Measurements from ENCODE around the gene CAMTA2.

DNA sequence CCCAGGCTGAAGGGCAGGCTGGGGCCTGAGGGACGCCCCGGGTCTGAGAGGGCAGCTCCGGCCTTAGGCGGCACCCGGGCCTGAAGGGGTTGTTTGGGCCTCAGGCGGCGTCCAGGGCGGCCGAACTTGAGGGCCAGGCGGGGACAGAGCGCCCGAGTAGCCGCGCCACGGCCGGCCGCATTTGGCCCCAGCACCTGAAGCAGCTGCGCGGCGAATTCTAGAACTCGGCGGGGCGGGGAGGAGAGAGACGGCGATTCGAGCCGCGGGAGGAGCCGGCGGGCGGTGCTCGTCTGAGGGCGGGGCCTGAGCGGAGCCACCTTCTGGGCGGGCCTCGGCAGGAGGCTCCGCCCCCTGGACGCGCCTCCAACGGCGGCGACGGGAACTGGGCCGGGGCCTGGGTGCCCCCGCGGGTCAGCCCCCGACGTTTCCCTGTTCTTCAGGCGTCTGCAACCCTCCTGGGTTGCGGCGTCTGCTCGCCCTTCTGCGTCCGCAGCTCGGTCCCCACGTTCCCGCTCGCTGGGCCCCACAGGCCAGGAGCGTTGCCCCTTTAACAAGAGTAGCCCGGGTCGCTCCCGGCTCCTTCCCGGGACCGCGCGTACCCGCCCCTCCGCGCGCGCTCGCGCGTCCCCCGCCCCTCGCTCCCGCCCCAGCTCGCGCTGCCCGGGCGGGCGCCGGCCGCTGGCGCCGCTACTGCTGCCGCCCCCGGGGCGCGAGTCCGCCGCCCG, 10.0 kb upstream of the CAMTA2 start, which contains the start of the genes INCA1 and KIF1C:
- TF ChIP-seq, protein P1, sequence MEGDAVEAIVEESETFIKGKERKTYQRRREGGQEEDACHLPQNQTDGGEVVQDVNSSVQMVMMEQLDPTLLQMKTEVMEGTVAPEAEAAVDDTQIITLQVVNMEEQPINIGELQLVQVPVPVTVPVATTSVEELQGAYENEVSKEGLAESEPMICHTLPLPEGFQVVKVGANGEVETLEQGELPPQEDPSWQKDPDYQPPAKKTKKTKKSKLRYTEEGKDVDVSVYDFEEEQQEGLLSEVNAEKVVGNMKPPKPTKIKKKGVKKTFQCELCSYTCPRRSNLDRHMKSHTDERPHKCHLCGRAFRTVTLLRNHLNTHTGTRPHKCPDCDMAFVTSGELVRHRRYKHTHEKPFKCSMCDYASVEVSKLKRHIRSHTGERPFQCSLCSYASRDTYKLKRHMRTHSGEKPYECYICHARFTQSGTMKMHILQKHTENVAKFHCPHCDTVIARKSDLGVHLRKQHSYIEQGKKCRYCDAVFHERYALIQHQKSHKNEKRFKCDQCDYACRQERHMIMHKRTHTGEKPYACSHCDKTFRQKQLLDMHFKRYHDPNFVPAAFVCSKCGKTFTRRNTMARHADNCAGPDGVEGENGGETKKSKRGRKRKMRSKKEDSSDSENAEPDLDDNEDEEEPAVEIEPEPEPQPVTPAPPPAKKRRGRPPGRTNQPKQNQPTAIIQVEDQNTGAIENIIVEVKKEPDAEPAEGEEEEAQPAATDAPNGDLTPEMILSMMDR (conservative IDR thresholded peaks at IDR 0.05 in 1 of 2, IDR thresholded peaks at IDR 0.05 in 1 of 2; ENCODE audit: low read depth in 1 of 2, low read length in 2 of 2), result no peak
- no peak for TF ChIP-seq EZH2 (IDR thresholded peaks at IDR 0.05; ENCODE audit: low read length, missing control alignments)

All from fibroblast of lung (primary cell).